Heart left ventricle (tissue), 16 donors: ENCODE data around the gene GPC3. TPM values are rescaled to one million over a fixed set of nuclear protein-coding genes. Genes with fewer than 3 reads are reported as not detected.
"Not testable (repeated sequence)": the region's sequence is repeated elsewhere in the genome, so short reads cannot be mapped to it uniquely, and the experiment has no call there.

ENCODE experiments used
- ATAC-seq, 4 donors: fragments of 200-7000 bp; cut with Tn5 transposase; one replicate each; pipeline ENCODE4 v1.9.1; 2020 to 2022; ENCODE audit warnings: moderate library complexity in 4 of 4, mild to moderate bottlenecking in 3 of 4, moderate number of reproducible peaks in 1 of 4
- DNase-seq, 5 donors: peaks; one replicate each; pipeline ENCODE4 v3.0.0-alpha.2; 2020
- H3K27ac ChIP-seq, 12 donors: fragments of 200-600 bp; sonication (generic) in 4 of 12; one replicate each; pipeline versions ENCODE4 v1.5.0 to v1.8.0; 2016 to 2022; ENCODE audit warnings: mild to moderate bottlenecking in 2 of 12
- H3K27me3 ChIP-seq, 9 donors: fragments of 200-600 bp; sonication (generic) in 2 of 9; one replicate each; pipeline versions ENCODE4 v1.5.1 to v1.8.0; 2016 to 2022; ENCODE audit warnings: mild to moderate bottlenecking in 3 of 9
- H3K36me3 ChIP-seq, 9 donors: fragments of 200-600 bp; sonication (generic) in 2 of 9; one replicate each; pipeline versions ENCODE4 v1.5.0 to v1.8.0; 2018 to 2022; ENCODE audit warnings: mild to moderate bottlenecking in 2 of 9
- H3K4me1 ChIP-seq, 12 donors: fragments of 200-600 bp; sonication (generic) in 4 of 12; one replicate each; pipeline versions ENCODE4 v1.5.0 to v1.8.0; 2016 to 2022; ENCODE audit warnings: mild to moderate bottlenecking in 3 of 12
- H3K4me3 ChIP-seq, 12 donors: fragments of 200-600 bp; sonication (generic) in 4 of 12; one replicate each; pipeline versions ENCODE4 v1.5.0 to v1.8.0; 2017 to 2022; ENCODE audit warnings: mild to moderate bottlenecking in 9 of 12, moderate library complexity in 4 of 12
- H3K9me3 ChIP-seq, 12 donors: fragments of 200-600 bp; sonication (generic) in 4 of 12; one replicate each; pipeline versions ENCODE4 v1.5.0 to v1.8.0; 2016 to 2022; ENCODE audit warnings: mild to moderate bottlenecking in 1 of 12
- POLR2A ChIP-seq, 2 donors: fragments of 450-650 bp; IDR thresholded peaks; one replicate each; pipeline ENCODE4 v1.6.1; 2017; ENCODE audit warnings: antibody characterized with exemption in 2 of 2, mild to moderate bottlenecking in 2 of 2, moderate library complexity in 2 of 2
- WGBS, 4 donors: extraction: QIAGEN DNeasy Blood & Tissue Kit in 2 of 4; methylation state at CpG; one replicate each; pipeline versions ENCODE4 v1.1.5 to v1.1.7; 2013 to 2018; 5-methylcytosine and 5-hydroxymethylcytosine counted together
- intact Hi-C, 10 donors: fragments of 100-400 bp; cut with DNase I; formaldehyde crosslinking; loops; one replicate each; pipeline versions ENCODE4 v1.11.1 to v1.14.2; 2022
- polyA plus RNA-seq, 2 donors: library from polyadenylated mRNA; stranded (reverse); fragments of 200-250 nt; gene quantifications; one replicate each; pipeline ENCODE4 v1.2.3, GENCODE V29; 2013
- total RNA-seq, 9 donors: library from RNA; depleted of rRNA in 2 of 9; stranded (reverse); fragments of >200 nt in 2 of 9; fragmentation: NEBNext Ultra II Directional in 3 of 9; extraction: Animal tissue kit (Norgen Biotek cat#: 25700) in 3 of 9; gene quantifications; one replicate each; pipeline versions ENCODE4 v1.1.0 to v1.2.4, GENCODE V29; 2016 to 2023
- TF ChIP-seq, protein P1 (sequence below), 12 donors: fragments of 200-600 bp; sonication (generic) in 4 of 12; IDR thresholded peaks; one replicate each; pipeline versions ENCODE4 v1.5.0 to v1.8.0; 2018 to 2022; ENCODE audit warnings: antibody characterized with exemption in 12 of 12, mild to moderate bottlenecking in 5 of 12
- donor health status: ischemic (EF 13 %, LVEDD 7.1; RV severe dilation, severe dysfunction).
- donor health status: healthy with polysubstance abuse.
- donor health status: DM: no; HTN: yes; CAD: no.
- donor health status: DM: no; HTN: no; CAD: no.
- donor health status: ischemic (EF 25% LVEDD 6.9; RV normal size, moderate dysfunction).
- donor health status: ischemic (EF 25% LVEDD 5.7; RV mildly dilated, moderate dysfunction).
- donor health status: healthy.
- donor health status: DM: yes; HTN: yes; CAD: no.
- donor health status: ischemic (EF 35%, LVEDD 5.7; RV mildly dilated, moderate dysfunction).
- donor health status: nonischemic (EF 11% LVEDD 7.7; RV severe dilation, severe dysfunction).
- donor health status: DM: yes; HTN: yes; CAD: no.
- donor health status: PGD.
- donor health status: ischemic (EF 29% LVEDD 5.4; RV normal size, mild dysfunction).
- donor health status: nonischemic (EF 23%, LVEDD 6.1; RV moderate dilation, normal function).

The GPC3 gene
- total and polyA plus RNA-seq, 11 donors, result 0.19 to 16.9 (median 2.8) TPM

DNA sequence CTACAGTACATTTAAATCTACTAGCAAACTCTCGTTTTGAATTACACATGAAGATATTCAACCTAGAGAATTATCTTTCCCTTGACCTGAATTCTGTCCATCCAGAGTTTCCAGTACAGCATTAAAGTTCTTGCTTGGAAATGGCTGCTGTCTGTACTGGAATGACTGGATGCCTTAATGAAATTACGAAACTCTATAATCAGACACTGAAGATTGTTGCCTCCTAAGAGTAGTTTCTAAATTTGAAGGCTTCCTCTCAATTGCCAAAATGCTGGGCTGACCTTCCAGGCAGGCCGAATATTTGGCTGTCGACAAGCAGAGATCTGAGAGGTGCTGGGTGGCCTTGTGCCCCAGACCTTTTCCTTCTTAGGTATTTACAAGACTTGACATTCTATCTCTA is 355.0 kb downstream of the GPC3 start:
- peak in 3 of 4 donors; percentile 39 to 60 (median 39) for ATAC-seq
- peaks cover 0 to 11% (median 0%) of the 10 kb centered on the region in 12 donors for H3K4me1 ChIP-seq
- WGBS, 4 donors, result 26 to 49% (median 31%) methylated on average over 4 of the region's 4 CpGs
- intact Hi-C loops, result no loop called here
- H3K27ac ChIP-seq, result peak overlapping the region in 4 of 12 donors; percentile 12 to 48 (median 21)
- H3K9me3 ChIP-seq, result no peaks in the 10 kb centered on the region
- no peak for DNase-seq
- peaks cover 0 to 17% (median 0%) of the 10 kb centered on the region in 9 donors for H3K27me3 ChIP-seq
- H3K36me3 ChIP-seq, result no peaks in the 10 kb centered on the region
- no peak for TF ChIP-seq POLR2A (IDR thresholded peaks at IDR 0.05)
- TF ChIP-seq, protein P1, sequence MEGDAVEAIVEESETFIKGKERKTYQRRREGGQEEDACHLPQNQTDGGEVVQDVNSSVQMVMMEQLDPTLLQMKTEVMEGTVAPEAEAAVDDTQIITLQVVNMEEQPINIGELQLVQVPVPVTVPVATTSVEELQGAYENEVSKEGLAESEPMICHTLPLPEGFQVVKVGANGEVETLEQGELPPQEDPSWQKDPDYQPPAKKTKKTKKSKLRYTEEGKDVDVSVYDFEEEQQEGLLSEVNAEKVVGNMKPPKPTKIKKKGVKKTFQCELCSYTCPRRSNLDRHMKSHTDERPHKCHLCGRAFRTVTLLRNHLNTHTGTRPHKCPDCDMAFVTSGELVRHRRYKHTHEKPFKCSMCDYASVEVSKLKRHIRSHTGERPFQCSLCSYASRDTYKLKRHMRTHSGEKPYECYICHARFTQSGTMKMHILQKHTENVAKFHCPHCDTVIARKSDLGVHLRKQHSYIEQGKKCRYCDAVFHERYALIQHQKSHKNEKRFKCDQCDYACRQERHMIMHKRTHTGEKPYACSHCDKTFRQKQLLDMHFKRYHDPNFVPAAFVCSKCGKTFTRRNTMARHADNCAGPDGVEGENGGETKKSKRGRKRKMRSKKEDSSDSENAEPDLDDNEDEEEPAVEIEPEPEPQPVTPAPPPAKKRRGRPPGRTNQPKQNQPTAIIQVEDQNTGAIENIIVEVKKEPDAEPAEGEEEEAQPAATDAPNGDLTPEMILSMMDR (IDR thresholded peaks at IDR 0.05), result no peak
- no peak overlapping the region for H3K4me3 ChIP-seq

DNA sequence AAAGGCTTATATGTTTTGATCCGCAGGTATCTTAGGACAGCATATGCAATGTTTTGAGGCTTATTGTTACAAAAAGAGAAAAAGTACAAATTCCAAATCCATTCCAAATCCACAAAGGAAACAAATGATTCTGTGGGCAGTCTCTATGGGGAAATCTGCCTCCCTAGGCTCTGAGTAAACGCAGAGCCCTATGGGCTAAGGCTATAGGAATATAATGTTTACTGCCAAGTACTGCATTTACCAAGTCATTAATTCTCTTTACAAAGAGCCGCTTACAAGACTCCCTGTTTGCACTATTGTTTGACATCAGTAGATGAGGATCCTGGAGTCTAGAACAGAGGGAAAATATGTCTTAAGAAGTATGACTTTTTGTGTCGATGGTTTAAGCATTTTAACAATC is 357.7 kb downstream of the GPC3 start:
- ATAC-seq, result no peak
- DNase-seq, result no peak
- Histone ChIP-seq H3K36me3 (no peaks in the 10 kb centered on the region), H3K4me1 (peaks cover 0 to 11% (median 0%) of the 10 kb centered on the region in 12 donors), H3K4me3 (no peak overlapping the region), H3K9me3 (no peaks in the 10 kb centered on the region), H3K27ac (no peak overlapping the region), H3K27me3 (peaks cover 0 to 6% (median 0%) of the 10 kb centered on the region in 9 donors)
- TF ChIP-seq, protein P1 (IDR thresholded peaks at IDR 0.05), result no peak
- TF ChIP-seq POLR2A (IDR thresholded peaks at IDR 0.05), result no peak
- intact Hi-C loops, result no loop called here
- WGBS, 4 donors, result 76 to 96% (median 93%) methylated on average over 4 of the region's 4 CpGs

DNA sequence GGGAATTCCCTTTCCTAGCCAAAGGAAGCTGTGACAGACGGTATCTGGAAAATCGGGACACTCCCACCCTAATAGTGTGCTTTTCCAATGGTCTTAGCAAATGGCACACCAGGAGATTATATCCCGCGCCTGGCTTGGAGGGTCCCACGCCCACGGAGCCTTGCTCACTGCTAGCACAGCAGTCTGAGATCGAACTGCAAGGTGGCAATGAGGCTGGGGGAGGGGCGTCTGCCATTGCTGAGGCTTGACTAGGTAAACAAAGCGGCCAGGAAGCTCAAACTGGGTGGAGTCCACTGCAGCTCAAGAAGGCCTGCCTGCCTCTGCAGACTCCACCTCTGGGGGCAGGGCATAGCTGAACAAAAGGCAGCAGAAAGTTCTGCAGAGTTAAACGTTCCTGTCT is 364.0 kb downstream of the GPC3 start:
- DNase-seq, H3K27ac ChIP-seq, intact Hi-C loops, H3K36me3 ChIP-seq, ATAC-seq, H3K4me1 ChIP-seq, H3K4me3 ChIP-seq, H3K27me3 ChIP-seq: not testable (repeated sequence)
- WGBS, 4 donors, result 81 to 98% (median 92%) methylated on average over 5 to 10 of the region's 10 CpGs
- peaks cover 0 to 13% (median 0%) of the 10 kb centered on the region in 12 donors for H3K9me3 ChIP-seq

DNA sequence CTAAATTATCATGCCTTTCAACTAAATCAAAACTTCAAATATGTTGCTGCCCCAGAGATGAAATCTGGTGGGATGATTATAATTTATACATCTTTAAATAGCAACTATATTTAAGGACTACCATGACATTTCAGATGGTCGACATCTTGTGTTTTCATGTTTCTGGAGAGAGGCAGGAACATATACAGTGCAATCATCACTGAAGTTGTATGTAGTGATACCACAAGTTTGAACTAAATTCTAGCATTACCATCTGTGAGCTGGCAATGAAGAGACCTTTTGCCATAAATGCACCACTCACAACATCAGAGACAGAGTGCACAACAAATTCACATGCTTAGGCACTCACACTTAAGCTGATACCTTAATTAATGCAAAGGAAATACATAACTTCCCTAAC is 373.7 kb downstream of the GPC3 start:
- Histone ChIP-seq H3K9me3 (peaks cover 0 to 19% (median 2%) of the 10 kb centered on the region in 12 donors), H3K4me3 (no peak overlapping the region), H3K27me3 (no peaks in the 10 kb centered on the region), H3K36me3 (no peaks in the 10 kb centered on the region), H3K27ac (no peak overlapping the region), H3K4me1 (peaks cover 0 to 19% (median 0%) of the 10 kb centered on the region in 12 donors)
- DNase-seq (no peak), ATAC-seq (no peak)
- intact Hi-C loops, result no loop called here
- 55 to 91% (median 89%) methylated on average over 1 of the region's 1 CpG for WGBS, 4 donors
- no peak for TF ChIP-seq POLR2A (IDR thresholded peaks at IDR 0.05)
- TF ChIP-seq, protein P1 (IDR thresholded peaks at IDR 0.05), result no peak

DNA sequence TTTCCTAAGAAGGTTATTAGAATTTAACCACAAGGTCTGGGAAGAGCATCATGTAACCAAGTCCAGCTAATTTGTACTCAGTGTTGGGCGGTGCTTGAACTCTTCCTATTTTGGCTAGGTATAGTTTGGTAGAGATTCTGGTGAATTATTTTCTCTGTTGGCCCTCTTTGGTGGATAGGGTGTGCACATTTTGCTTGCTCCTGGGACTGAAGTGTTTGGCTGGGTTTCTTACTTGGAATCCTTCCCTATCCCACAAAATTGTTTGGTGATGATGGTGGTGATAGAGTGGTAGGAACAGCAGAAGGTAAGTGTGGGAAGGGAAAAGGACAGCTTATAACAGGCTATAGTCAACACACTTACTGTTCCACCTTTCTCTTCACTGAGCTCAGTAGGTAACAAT is 375.3 kb downstream of the GPC3 start:
- H3K27ac ChIP-seq, result no peak overlapping the region
- intact Hi-C loops, result no loop called here
- H3K27me3 ChIP-seq, result no peaks in the 10 kb centered on the region
- TF ChIP-seq, protein P1 (IDR thresholded peaks at IDR 0.05), result no peak
- TF ChIP-seq POLR2A (IDR thresholded peaks at IDR 0.05), result no peak
- no peak for DNase-seq
- peaks cover 0 to 19% (median 0%) of the 10 kb centered on the region in 12 donors for H3K4me1 ChIP-seq
- H3K9me3 ChIP-seq, result peaks cover 0 to 19% (median 2%) of the 10 kb centered on the region in 12 donors
- no peak overlapping the region for H3K4me3 ChIP-seq
- no peak for ATAC-seq
- 76 to 98% (median 89%) methylated on average over 1 of the region's 1 CpG for WGBS, 4 donors
- H3K36me3 ChIP-seq, result no peaks in the 10 kb centered on the region
